HG02588 (cell line): ENCODE data around the gene RAB31.
"Not testable (repeated sequence)": the region's sequence is repeated elsewhere in the genome, so short reads cannot be mapped to it uniquely, and the experiment has no call there.

Experiments used
- ATAC-seq: cut with Tn5 transposase; IDR thresholded peaks from one replicate; pipeline ENCODE4 v1.9.1; 2021; ENCODE audit warnings: mild to moderate bottlenecking, moderate library complexity; ENCODE audit not compliant: unreplicated experiment

The RAB31 gene

GRCh38 chr18:9877655-9878014, 169.5 kb downstream of the RAB31 start:
- no peak for ATAC-seq

GRCh38 chr18:9878095-9878494, 170.0 kb downstream of the RAB31 start:
- ATAC-seq: no peak

GRCh38 chr18:9878783-9879242, 170.7 kb downstream of the RAB31 start:
- ATAC-seq: no peak

GRCh38 chr18:9884090-9884489, 176.0 kb downstream of the RAB31 start:
- no peak for ATAC-seq

- no peak for ATAC-seq
Observed at GRCh38 chr18:9884532-9885140, 176.5 kb downstream of the RAB31 start.

GRCh38 chr18:9885170-9886004, 177.3 kb downstream of the RAB31 start, which contains the start of gene TXNDC2:
Gene TXNDC2, plus strand, starts transcription at chr18:9885973. Its CDS starts 708 bp downstream, at chr18:9886681.
- no peak for ATAC-seq

GRCh38 chr18:9886005-9886348, 177.9 kb downstream of the RAB31 start:
- ATAC-seq: no peak

- ATAC-seq: no peak
Observed at GRCh38 chr18:9887992-9888391, 179.9 kb downstream of the RAB31 start.

GRCh38 chr18:9890196-9890595, 182.1 kb downstream of the RAB31 start:
- ATAC-seq: no peak

GRCh38 chr18:9890957-9891356, 182.9 kb downstream of the RAB31 start:
- ATAC-seq: no peak

GRCh38 chr18:9891515-9891914, 183.4 kb downstream of the RAB31 start:
- ATAC-seq: not testable (repeated sequence)

- no peak for ATAC-seq
Observed at GRCh38 chr18:9894454-9895068, 186.5 kb downstream of the RAB31 start.

- ATAC-seq: no peak
Observed at GRCh38 chr18:9897129-9897528, 189.0 kb downstream of the RAB31 start.

GRCh38 chr18:9897787-9898291, 189.7 kb downstream of the RAB31 start:
- not testable (repeated sequence) for ATAC-seq

- no peak for ATAC-seq
Observed at GRCh38 chr18:9898792-9899549, 190.9 kb downstream of the RAB31 start.

- not testable (repeated sequence) for ATAC-seq
Observed at GRCh38 chr18:9899550-9899930, 191.4 kb downstream of the RAB31 start.

GRCh38 chr18:9900699-9901098, 192.6 kb downstream of the RAB31 start:
- ATAC-seq: no peak

GRCh38 chr18:9901377-9901776, 193.3 kb downstream of the RAB31 start:
- no peak for ATAC-seq

- ATAC-seq: not testable (repeated sequence)
Observed at GRCh38 chr18:9902264-9902663, 194.2 kb downstream of the RAB31 start.

GRCh38 chr18:9902832-9903231, 194.7 kb downstream of the RAB31 start:
- no peak for ATAC-seq

GRCh38 chr18:9905401-9905922, 197.4 kb downstream of the RAB31 start:
- no peak for ATAC-seq
